ENCODE measurements around the gene LILRB2.
"Not testable (repeated sequence)": the region's sequence is repeated elsewhere in the genome, so short reads cannot be mapped to it uniquely, and the experiment has no call there.

Gene LILRB2

GRCh38 chr19:54273821-54274220 lies 7.1 kb downstream of the LILRB2 start:
- DNase-seq: no peak

- DNase-seq: not testable (repeated sequence)
Measured at GRCh38 chr19:54272181-54272580, 8.7 kb downstream of the LILRB2 start.

- DNase-seq: not testable (repeated sequence)
Measured at GRCh38 chr19:54271587-54271986, 9.3 kb downstream of the LILRB2 start.

- peak in 9 of 56 donors; percentile 2 to 41 (median 9) for DNase-seq
Measured at GRCh38 chr19:54271106-54271505, 9.8 kb downstream of the LILRB2 start.

- DNase-seq: no peak
Measured at GRCh38 chr19:54268936-54269335, 12.0 kb downstream of the LILRB2 start.

- DNase-seq: peak in 31 of 56 donors; percentile 4 to 72 (median 35)
Measured at GRCh38 chr19:54266133-54266532, 14.8 kb downstream of the LILRB2 start.

GRCh38 chr19:54262470-54262869 lies 18.4 kb downstream of the LILRB2 start:
- no peak for DNase-seq

- DNase-seq: no peak
Measured at GRCh38 chr19:54262066-54262465, 18.8 kb downstream of the LILRB2 start.

- DNase-seq: no peak
Measured at GRCh38 chr19:54257116-54257480, 23.8 kb downstream of the LILRB2 start, which contains the start of gene LILRB5. Gene LILRB5 (minus strand): TSS chr19:54257273. CDS start chr19:54257193, 80 bp downstream.

GRCh38 chr19:54256250-54257115 lies 24.4 kb downstream of the LILRB2 start:
- no peak for DNase-seq

GRCh38 chr19:54255105-54255775 lies 25.7 kb downstream of the LILRB2 start:
- DNase-seq: no peak

GRCh38 chr19:54254195-54254906 lies 26.6 kb downstream of the LILRB2 start:
- no peak for DNase-seq

- DNase-seq: no peak
Measured at GRCh38 chr19:54253331-54254194, 27.3 kb downstream of the LILRB2 start.

GRCh38 chr19:54252845-54253244 lies 28.1 kb downstream of the LILRB2 start:
- no peak for DNase-seq

GRCh38 chr19:54252243-54252642 lies 28.7 kb downstream of the LILRB2 start:
- DNase-seq: no peak

GRCh38 chr19:54248016-54248601 lies 32.8 kb downstream of the LILRB2 start:
- peak in 13 of 56 donors; percentile 1 to 38 (median 16) for DNase-seq

- DNase-seq: no peak
Measured at GRCh38 chr19:54247106-54247930, 33.6 kb downstream of the LILRB2 start.

GRCh38 chr19:54245936-54246335 lies 35.0 kb downstream of the LILRB2 start:
- DNase-seq: no peak

GRCh38 chr19:54243809-54244208 lies 37.1 kb downstream of the LILRB2 start:
- not testable (repeated sequence) for DNase-seq

- DNase-seq: not testable (repeated sequence)
Measured at GRCh38 chr19:54242646-54243045, 38.3 kb downstream of the LILRB2 start, which contains the start of gene LILRA6. Gene LILRA6 (minus strand): TSS chr19:54242790.
